Neural cell (in vitro differentiated cells): ENCODE data around the gene MRTFA. TPM values are rescaled to one million over a fixed set of nuclear protein-coding genes. Genes with fewer than 3 reads are reported as not detected.

Experiments used
- H2AFZ ChIP-seq: fragments of 200-600, 300-800 bp; sonication (generic), shearing (Covaris generic); 2 replicates; pipeline ENCODE4 v1.6.0; 2014; ENCODE audit warnings: low read depth, mild to moderate bottlenecking, antibody characterized with exemption, low read length, moderate library complexity
- H3F3A ChIP-seq: fragments of 200-600 bp; shearing (Covaris generic); 2 replicates; pipeline ENCODE4 v1.6.1; 2016; ENCODE audit warnings: mild to moderate bottlenecking, moderate library complexity, mixed read lengths, antibody characterized with exemption, low read length; ENCODE audit not compliant: insufficient read depth, poor library complexity, severe bottlenecking
- H3K27ac ChIP-seq: fragments of 200-600, 300-800 bp; sonication (generic), shearing (Covaris generic); 2 replicates; pipeline ENCODE4 v1.5.1; 2014; ENCODE audit warnings: mild to moderate bottlenecking, low read length, moderate library complexity
- H3K27me3 ChIP-seq: fragments of 300-800, 200-600 bp; sonication (generic), shearing (Covaris generic); 2 replicates; pipeline ENCODE4 v1.6.0; 2014; ENCODE audit warnings: mild to moderate bottlenecking, low read depth, low read length, moderate library complexity; ENCODE audit not compliant: insufficient read depth
- H3K36me3 ChIP-seq: fragments of 300-800, 200-600 bp; sonication (generic), shearing (Covaris generic); 2 replicates; pipeline ENCODE4 v1.5.1; 2014; ENCODE audit warnings: mild to moderate bottlenecking, antibody characterized with exemption, low read length, moderate library complexity; ENCODE audit not compliant: insufficient read depth
- H3K4me2 ChIP-seq: fragments of 300-800, 200-600 bp; sonication (generic), shearing (Covaris generic); 2 replicates; pipeline ENCODE4 v1.6.0; 2014; ENCODE audit warnings: mild to moderate bottlenecking, low read length
- H3K4me3 ChIP-seq: fragments of 300-800, 200-600 bp; sonication (generic), shearing (Covaris generic); 2 replicates; pipeline ENCODE4 v1.5.1; 2014; ENCODE audit warnings: mild to moderate bottlenecking, low read length, moderate library complexity
- H3K79me2 ChIP-seq: fragments of 200-600 bp; shearing (Covaris generic); replicated peaks from 2 replicates; pipeline ENCODE4 v1.6.0; 2014; ENCODE audit warnings: mild to moderate bottlenecking, low read length, moderate library complexity; ENCODE audit not compliant: insufficient read depth
- H3K9ac ChIP-seq: fragments of 300-800, 200-600 bp; sonication (generic), shearing (Covaris generic); 2 replicates; pipeline ENCODE4 v1.6.1; 2016; ENCODE audit warnings: mild to moderate bottlenecking, low read length, mixed read lengths
- H3K9me2 ChIP-seq: fragments of 200-600 bp; shearing (Covaris generic); 2 replicates; pipeline ENCODE4 v1.6.1; 2016; ENCODE audit warnings: mild to moderate bottlenecking, low read length, mixed read lengths; ENCODE audit not compliant: insufficient read depth
- H3K9me3 ChIP-seq: fragments of 200-600, 300-800 bp; sonication (generic), shearing (Covaris generic); 2 replicates; pipeline ENCODE4 v1.6.1; 2016; ENCODE audit warnings: mild to moderate bottlenecking, mixed run types, low read length, moderate library complexity, mixed read lengths
- H4K20me1 ChIP-seq: fragments of 200-600 bp; shearing (Covaris generic); 2 replicates; pipeline ENCODE4 v1.6.1; 2016; ENCODE audit warnings: mild to moderate bottlenecking, mixed run types; ENCODE audit not compliant: insufficient read depth
- EP300 ChIP-seq: fragments of 450-650 bp; conservative IDR thresholded peaks from 2 replicates; pipeline ENCODE4 v1.6.1; 2014; ENCODE audit warnings: antibody characterized with exemption, mild to moderate bottlenecking, moderate library complexity; ENCODE audit not compliant: poor library complexity, severe bottlenecking
- EZH2 ChIP-seq: fragments of 200-600, 300-800 bp; shearing (Covaris generic), sonication (generic); IDR thresholded peaks from 2 replicates; pipeline ENCODE4 v1.6.1; 2014; ENCODE audit warnings: antibody characterized with exemption, low read length, borderline replicate concordance, mild to moderate bottlenecking; ENCODE audit not compliant: insufficient read depth, poor library complexity, severe bottlenecking
- MXI1 ChIP-seq: fragments of 450-650 bp; conservative IDR thresholded peaks from 2 replicates; pipeline ENCODE4 v1.6.1; 2014; ENCODE audit warnings: antibody characterized with exemption, mild to moderate bottlenecking; ENCODE audit not compliant: poor library complexity, severe bottlenecking
- POLR2AphosphoS5 ChIP-seq: IDR thresholded peaks from 2 replicates; pipeline ENCODE4 v1.6.1; 2012
- RAD21 ChIP-seq: fragments of 450-650 bp; conservative IDR thresholded peaks from 2 replicates; pipeline ENCODE4 v1.6.1; 2014; ENCODE audit warnings: antibody characterized with exemption, mild to moderate bottlenecking, moderate library complexity
- SMC3 ChIP-seq: fragments of 450-650 bp; conservative IDR thresholded peaks from 2 replicates; pipeline ENCODE4 v1.6.1; 2014; ENCODE audit warnings: antibody characterized with exemption, mild to moderate bottlenecking, moderate library complexity; ENCODE audit not compliant: poor library complexity
- TAF1 ChIP-seq: IDR thresholded peaks from 2 replicates; pipeline ENCODE4 v1.6.1; 2012; ENCODE audit warnings: low read depth
- polyA plus RNA-seq: library from polyadenylated mRNA; depleted of rRNA; stranded (reverse); fragments of >200 nt; gene quantifications from 2 replicates; pipeline ENCODE4 v1.2.3, GENCODE V29; 2014
- TF ChIP-seq, protein P1 (sequence below): fragments of 450-650 bp; IDR thresholded peaks from 2 replicates; pipeline ENCODE4 v1.5.1; 2014; ENCODE audit warnings: antibody characterized with exemption, mild to moderate bottlenecking, moderate library complexity; ENCODE audit not compliant: poor library complexity, severe bottlenecking
- TF ChIP-seq, protein P2 (sequence below): IDR thresholded peaks from 2 replicates; pipeline ENCODE4 v1.6.1; 2012; ENCODE audit warnings: borderline replicate concordance

The MRTFA gene
- polyA plus RNA-seq, 1 donor from 2014 or later, result 19.3 TPM

GRCh38 chr22:40421082-40421350 lies 215.5 kb downstream of the MRTFA start:
- H3K27me3 ChIP-seq, result no peaks in the 10 kb centered on the region
- H3K9me2 ChIP-seq, result no peaks in the 10 kb centered on the region
- no peaks in the 10 kb centered on the region for H3K9me3 ChIP-seq
- no peak overlapping the region for H3K9ac ChIP-seq
- no peak overlapping the region for H2AFZ ChIP-seq
- TF ChIP-seq EZH2, result no peak
- no peaks in the 10 kb centered on the region for H3K36me3 ChIP-seq
- H3K27ac ChIP-seq, result no peak overlapping the region
- H3K4me2 ChIP-seq, result no peak overlapping the region
- no peaks in the 10 kb centered on the region for H3K79me2 ChIP-seq
- H3K4me3 ChIP-seq, result no peak overlapping the region
- H4K20me1 ChIP-seq, result no peaks in the 10 kb centered on the region
- H3F3A ChIP-seq, result no peaks in the 10 kb centered on the region

DNA sequence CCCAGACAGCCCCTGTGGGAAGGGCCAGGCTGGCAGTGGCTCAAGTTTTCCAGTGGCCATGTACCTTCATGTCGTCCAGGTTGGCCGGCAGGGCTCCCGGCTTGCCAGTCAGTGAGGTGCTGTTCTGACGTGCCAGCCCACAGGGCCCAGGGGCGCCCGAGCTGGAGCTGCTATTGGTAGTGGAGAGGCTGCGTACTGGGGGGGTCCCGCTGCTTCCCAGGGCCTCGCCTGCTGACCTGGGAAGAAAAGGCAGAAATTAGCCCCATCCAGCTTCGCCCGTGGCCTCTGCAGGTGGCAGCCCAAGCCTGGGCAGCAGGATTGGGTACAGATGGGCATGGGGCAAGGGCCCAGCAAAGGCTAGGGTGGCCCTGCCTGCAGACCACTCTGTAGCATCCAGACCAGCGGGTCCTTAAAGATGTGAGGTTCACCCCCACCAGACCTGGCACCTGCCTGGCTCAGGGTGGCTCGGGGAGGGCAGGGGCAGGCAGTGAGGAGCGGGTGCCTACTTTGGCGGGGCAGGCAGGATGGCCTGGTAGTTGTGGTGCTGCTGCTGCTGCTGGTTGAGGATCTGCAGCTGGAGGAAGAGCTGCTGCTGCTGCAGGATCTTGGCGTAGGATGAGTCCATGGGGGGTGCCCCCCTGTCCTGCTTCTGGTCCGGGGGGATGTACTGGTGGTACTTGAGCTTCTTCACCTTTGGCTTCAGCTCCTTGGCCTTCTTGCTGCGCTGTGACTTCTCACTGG lies 216.0 kb downstream of the MRTFA start:
- Histone ChIP-seq H3K36me3 (no peaks in the 10 kb centered on the region), H4K20me1 (no peaks in the 10 kb centered on the region)

More for the DNA sequence above, 216.0 kb downstream of the MRTFA start:
- H3K4me2 ChIP-seq, result no peak overlapping the region
- no peaks in the 10 kb centered on the region for H3K9me2 ChIP-seq
- H3K4me3 ChIP-seq, result no peak overlapping the region
- H3K27me3 ChIP-seq, result no peaks in the 10 kb centered on the region
- no peaks in the 10 kb centered on the region for H3K79me2 ChIP-seq
- no peak overlapping the region for H2AFZ ChIP-seq
- H3K9me3 ChIP-seq, result no peaks in the 10 kb centered on the region
- TF ChIP-seq RAD21, result no peak
- no peak for TF ChIP-seq MXI1
- TF ChIP-seq, protein P1, sequence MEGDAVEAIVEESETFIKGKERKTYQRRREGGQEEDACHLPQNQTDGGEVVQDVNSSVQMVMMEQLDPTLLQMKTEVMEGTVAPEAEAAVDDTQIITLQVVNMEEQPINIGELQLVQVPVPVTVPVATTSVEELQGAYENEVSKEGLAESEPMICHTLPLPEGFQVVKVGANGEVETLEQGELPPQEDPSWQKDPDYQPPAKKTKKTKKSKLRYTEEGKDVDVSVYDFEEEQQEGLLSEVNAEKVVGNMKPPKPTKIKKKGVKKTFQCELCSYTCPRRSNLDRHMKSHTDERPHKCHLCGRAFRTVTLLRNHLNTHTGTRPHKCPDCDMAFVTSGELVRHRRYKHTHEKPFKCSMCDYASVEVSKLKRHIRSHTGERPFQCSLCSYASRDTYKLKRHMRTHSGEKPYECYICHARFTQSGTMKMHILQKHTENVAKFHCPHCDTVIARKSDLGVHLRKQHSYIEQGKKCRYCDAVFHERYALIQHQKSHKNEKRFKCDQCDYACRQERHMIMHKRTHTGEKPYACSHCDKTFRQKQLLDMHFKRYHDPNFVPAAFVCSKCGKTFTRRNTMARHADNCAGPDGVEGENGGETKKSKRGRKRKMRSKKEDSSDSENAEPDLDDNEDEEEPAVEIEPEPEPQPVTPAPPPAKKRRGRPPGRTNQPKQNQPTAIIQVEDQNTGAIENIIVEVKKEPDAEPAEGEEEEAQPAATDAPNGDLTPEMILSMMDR, result no peak
- TF ChIP-seq, protein P2, sequence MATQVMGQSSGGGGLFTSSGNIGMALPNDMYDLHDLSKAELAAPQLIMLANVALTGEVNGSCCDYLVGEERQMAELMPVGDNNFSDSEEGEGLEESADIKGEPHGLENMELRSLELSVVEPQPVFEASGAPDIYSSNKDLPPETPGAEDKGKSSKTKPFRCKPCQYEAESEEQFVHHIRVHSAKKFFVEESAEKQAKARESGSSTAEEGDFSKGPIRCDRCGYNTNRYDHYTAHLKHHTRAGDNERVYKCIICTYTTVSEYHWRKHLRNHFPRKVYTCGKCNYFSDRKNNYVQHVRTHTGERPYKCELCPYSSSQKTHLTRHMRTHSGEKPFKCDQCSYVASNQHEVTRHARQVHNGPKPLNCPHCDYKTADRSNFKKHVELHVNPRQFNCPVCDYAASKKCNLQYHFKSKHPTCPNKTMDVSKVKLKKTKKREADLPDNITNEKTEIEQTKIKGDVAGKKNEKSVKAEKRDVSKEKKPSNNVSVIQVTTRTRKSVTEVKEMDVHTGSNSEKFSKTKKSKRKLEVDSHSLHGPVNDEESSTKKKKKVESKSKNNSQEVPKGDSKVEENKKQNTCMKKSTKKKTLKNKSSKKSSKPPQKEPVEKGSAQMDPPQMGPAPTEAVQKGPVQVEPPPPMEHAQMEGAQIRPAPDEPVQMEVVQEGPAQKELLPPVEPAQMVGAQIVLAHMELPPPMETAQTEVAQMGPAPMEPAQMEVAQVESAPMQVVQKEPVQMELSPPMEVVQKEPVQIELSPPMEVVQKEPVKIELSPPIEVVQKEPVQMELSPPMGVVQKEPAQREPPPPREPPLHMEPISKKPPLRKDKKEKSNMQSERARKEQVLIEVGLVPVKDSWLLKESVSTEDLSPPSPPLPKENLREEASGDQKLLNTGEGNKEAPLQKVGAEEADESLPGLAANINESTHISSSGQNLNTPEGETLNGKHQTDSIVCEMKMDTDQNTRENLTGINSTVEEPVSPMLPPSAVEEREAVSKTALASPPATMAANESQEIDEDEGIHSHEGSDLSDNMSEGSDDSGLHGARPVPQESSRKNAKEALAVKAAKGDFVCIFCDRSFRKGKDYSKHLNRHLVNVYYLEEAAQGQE, result no peak
- TF ChIP-seq EZH2, result no peak
- TF ChIP-seq SMC3, result no peak
- TF ChIP-seq POLR2AphosphoS5, result no peak
- no peak for TF ChIP-seq EP300
- TF ChIP-seq TAF1, result no peak
- H3K9ac ChIP-seq, result no peak overlapping the region
- no peaks in the 10 kb centered on the region for H3F3A ChIP-seq
- H3K27ac ChIP-seq, result no peak overlapping the region
